AG10803 (cell line): ENCODE data around the gene PRKAG2.

Source experiments
- DNase-seq: peaks from one replicate; pipeline ENCODE4 v3.0.0; 2010; ENCODE audit warnings: low read depth
- H3K4me3 ChIP-seq: 2 replicates; pipeline ENCODE4 v1.5.1; 2011; ENCODE audit warnings: mild to moderate bottlenecking, low read length, control low read depth
- TF ChIP-seq, protein P1 (sequence below): conservative IDR thresholded peaks from 2 replicates; pipeline ENCODE4 v1.5.1; 2011; ENCODE audit warnings: mild to moderate bottlenecking, low read length, control low read depth, inconsistent platforms

Gene PRKAG2

DNA sequence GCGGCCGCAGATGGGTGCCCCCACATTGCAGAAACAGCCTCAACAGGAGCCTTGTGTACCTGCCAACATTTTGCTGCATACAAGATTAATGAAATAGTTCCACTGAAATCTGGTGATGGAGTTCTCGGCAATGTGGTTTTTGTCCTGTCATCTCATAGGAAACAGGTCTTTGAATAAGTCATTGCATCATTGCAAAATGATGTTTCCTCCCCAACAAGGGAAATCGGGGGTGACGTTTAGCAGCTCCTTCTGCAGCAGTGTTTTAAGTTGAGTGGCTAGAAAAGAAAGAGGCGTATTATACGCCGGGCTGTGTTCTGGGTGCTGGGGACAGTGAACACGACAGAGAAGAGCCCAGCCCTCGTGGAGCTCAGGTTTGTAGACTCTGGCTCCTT, 177.0 kb downstream of the PRKAG2 start:
- H3K4me3 ChIP-seq = no peak overlapping the region
- DNase-seq = no peak
- TF ChIP-seq, protein P1, sequence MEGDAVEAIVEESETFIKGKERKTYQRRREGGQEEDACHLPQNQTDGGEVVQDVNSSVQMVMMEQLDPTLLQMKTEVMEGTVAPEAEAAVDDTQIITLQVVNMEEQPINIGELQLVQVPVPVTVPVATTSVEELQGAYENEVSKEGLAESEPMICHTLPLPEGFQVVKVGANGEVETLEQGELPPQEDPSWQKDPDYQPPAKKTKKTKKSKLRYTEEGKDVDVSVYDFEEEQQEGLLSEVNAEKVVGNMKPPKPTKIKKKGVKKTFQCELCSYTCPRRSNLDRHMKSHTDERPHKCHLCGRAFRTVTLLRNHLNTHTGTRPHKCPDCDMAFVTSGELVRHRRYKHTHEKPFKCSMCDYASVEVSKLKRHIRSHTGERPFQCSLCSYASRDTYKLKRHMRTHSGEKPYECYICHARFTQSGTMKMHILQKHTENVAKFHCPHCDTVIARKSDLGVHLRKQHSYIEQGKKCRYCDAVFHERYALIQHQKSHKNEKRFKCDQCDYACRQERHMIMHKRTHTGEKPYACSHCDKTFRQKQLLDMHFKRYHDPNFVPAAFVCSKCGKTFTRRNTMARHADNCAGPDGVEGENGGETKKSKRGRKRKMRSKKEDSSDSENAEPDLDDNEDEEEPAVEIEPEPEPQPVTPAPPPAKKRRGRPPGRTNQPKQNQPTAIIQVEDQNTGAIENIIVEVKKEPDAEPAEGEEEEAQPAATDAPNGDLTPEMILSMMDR = no peak

GRCh38 chr7:151699147-151699927, 177.6 kb downstream of the PRKAG2 start:
- peak; percentile 55 for DNase-seq
- TF ChIP-seq, protein P1 = no peak

DNA sequence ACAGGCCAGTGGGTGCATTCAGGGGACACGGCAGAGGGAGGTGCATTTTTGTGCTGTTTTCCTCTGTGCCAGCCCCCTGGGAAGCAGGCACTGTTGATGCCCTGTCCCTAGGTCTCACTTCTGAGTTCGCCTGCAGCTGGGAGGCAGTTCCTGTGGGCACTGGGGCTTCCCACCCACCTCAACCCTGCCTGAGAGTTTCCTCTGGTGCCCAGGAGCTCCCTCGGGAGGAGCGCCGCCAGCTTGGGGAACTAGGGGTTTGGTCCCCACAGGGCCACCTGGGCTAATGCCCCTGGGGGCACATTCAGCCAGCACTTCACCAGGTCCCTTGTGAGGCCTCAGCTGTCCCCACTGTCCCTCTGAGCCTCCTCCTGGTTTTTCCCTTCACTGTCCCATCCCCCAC, 179.0 kb downstream of the PRKAG2 start:
- H3K4me3 ChIP-seq = no peak overlapping the region
- TF ChIP-seq, protein P1 = no peak
- no peak for DNase-seq

More at GRCh38 chr7:151699147-151699927, 177.6 kb downstream of the PRKAG2 start:
- no peak overlapping the region for H3K4me3 ChIP-seq

- H3K4me3 ChIP-seq = no peak overlapping the region
- TF ChIP-seq, protein P1 = no peak
- DNase-seq = no peak
Observed at GRCh38 chr7:151697515-151697895, 179.4 kb downstream of the PRKAG2 start.

DNA sequence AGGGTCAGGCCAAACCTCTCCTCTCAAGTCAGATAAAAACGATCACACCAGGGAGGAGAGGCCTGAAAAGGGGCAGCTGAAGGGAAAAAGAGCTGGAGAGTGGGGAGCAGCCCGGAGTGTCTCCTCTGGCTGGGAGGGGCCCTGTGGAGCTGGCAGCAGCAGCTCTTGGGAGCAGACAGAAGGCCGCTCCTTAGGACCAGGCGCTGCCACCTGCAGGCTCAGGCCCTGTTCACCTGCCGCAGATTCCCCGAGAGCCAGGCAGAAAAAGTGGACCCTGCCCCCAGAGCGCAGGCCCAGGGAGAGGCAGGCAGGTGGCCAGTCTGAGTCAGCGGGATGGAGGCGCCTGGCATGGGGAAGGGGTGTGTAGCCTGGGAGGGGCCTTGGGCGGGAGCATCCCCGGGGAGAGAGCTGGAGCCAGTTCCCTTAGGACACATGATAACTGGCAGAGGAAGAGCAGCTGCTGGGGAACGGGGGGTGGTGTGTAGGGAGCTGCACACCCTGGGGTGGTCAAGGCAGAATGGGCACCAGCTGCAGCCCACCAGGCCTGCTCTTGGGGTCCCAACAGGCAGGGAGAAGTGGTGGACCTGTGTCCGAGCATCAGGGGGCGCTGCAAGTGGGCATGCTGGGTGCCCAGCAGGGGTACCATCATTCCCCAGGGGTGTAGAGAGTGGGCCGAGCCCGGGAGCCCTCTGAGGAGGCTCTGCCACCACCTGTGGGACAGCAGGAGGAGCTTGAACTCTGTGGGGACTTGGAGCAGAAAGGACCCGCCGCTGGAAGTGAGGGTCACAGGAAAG, 180.0 kb downstream of the PRKAG2 start:
- TF ChIP-seq, protein P1 = no peak
- H3K4me3 ChIP-seq = no peak overlapping the region
- no peak for DNase-seq

GRCh38 chr7:151695951-151696541, 180.9 kb downstream of the PRKAG2 start:
- no peak overlapping the region for H3K4me3 ChIP-seq
- TF ChIP-seq, protein P1 = no peak
- DNase-seq = no peak
